GM18907 (cell line): ENCODE measurements around the gene S100A9.
"Not testable (repeated sequence)": the region's sequence is repeated elsewhere in the genome, so short reads cannot be mapped to it uniquely, and the experiment has no call there.

Experiments
- ATAC-seq: cut with Tn5 transposase; IDR thresholded peaks from one replicate; pipeline ENCODE4 v1.9.1; 2021; ENCODE audit warnings: mild to moderate bottlenecking, moderate library complexity; ENCODE audit not compliant: unreplicated experiment

The S100A9 gene

GRCh38 chr1:153404086-153404635 lies 46.5 kb downstream of the S100A9 start:
- ATAC-seq, result no peak

- no peak for ATAC-seq
Observed at GRCh38 chr1:153404768-153405167, 47.1 kb downstream of the S100A9 start.

- not testable (repeated sequence) for ATAC-seq
Observed at GRCh38 chr1:153405825-153406599, 48.4 kb downstream of the S100A9 start.

- not testable (repeated sequence) for ATAC-seq
Observed at GRCh38 chr1:153407274-153407673, 49.6 kb downstream of the S100A9 start.
